AG04450 (cell line): Measurements from ENCODE around the gene TMEM9B. TPM values are rescaled to one million over a fixed set of nuclear protein-coding genes. Genes with fewer than 3 reads are reported as not detected.

Source experiments
- CTCF ChIA-PET: fragments of 300-600, 350-600 bp; formaldehyde crosslinking; extraction: SDS; loops from one replicate; lab custom pipeline; 2022; ENCODE audit warnings: antibody characterized with exemption, inconsistent platforms; lab: Charles Lee
- POLR2A ChIA-PET: fragments of 350-600 bp; formaldehyde crosslinking; extraction: SDS; loops from one replicate; lab custom pipeline; 2021; ENCODE audit warnings: antibody characterized with exemption, inconsistent platforms; lab: Yijun Ruan, JAX
- DNase-seq: peaks from one replicate; pipeline ENCODE4 v3.0.0-alpha.2; 2011; ENCODE audit warnings: low read depth, low spot score
- H3K27ac ChIP-seq: one replicate; pipeline ENCODE4 v1.5.1; 2012; ENCODE audit warnings: low read depth, low read length, control low read depth
- H3K27me3 ChIP-seq: one replicate; pipeline ENCODE4 v1.6.0; 2012; ENCODE audit warnings: low read length; ENCODE audit not compliant: control insufficient read depth, insufficient read depth
- H3K4me3 ChIP-seq: 2 replicates; pipeline ENCODE4 v1.5.1; 2011; ENCODE audit warnings: mild to moderate bottlenecking, low read depth, low read length, control low read depth
- H3K9me3 ChIP-seq: 2 replicates; pipeline ENCODE4 v1.5.1; 2012; ENCODE audit warnings: low read length; ENCODE audit not compliant: control insufficient read depth, insufficient read depth
- polyA plus RNA-seq: library from polyadenylated mRNA; depleted of rRNA; stranded (reverse); fragments of >200 nt; gene quantifications from 2 replicates; pipeline ENCODE4 v1.2.3, GENCODE V29; 2011
- TF ChIP-seq, protein P1 (sequence below): IDR thresholded peaks from 2 replicates; pipeline ENCODE4 v1.5.1; 2011; ENCODE audit warnings: low read depth, low read length, control low read depth, inconsistent platforms

The TMEM9B gene
- polyA plus RNA-seq, 1 experiment, result 53.9 TPM

DNA sequence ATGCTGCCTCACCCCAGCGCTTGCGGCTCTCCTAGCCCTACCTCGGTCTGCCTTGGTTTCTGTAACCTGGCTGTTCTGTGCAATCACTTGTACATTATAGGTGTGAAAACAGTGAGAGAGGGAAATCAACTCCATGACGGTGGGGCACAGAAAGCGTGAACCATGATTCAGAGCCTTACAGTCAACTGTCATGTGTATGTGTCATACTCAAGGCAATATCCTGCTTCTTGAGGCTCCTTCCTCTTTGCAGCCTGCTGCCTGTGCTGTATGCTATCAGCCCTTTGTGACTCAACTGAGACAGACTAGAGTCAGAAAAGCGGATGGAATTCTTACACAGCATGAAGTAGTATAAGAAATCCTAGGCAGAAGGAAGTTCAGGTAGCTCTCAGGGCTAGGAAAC is 37.5 kb upstream of the TMEM9B start:
- Histone ChIP-seq H3K9me3 (peaks cover 3% of the 10 kb centered on the region; the same call in 1 of the 2 replicates), H3K27me3 (peaks cover 25% of the 10 kb centered on the region), H3K27ac (peak overlapping the region; percentile 31), H3K4me3 (peak overlapping the region; percentile 15; the same call in 1 of the 2 replicates)
- TF ChIP-seq, protein P1, sequence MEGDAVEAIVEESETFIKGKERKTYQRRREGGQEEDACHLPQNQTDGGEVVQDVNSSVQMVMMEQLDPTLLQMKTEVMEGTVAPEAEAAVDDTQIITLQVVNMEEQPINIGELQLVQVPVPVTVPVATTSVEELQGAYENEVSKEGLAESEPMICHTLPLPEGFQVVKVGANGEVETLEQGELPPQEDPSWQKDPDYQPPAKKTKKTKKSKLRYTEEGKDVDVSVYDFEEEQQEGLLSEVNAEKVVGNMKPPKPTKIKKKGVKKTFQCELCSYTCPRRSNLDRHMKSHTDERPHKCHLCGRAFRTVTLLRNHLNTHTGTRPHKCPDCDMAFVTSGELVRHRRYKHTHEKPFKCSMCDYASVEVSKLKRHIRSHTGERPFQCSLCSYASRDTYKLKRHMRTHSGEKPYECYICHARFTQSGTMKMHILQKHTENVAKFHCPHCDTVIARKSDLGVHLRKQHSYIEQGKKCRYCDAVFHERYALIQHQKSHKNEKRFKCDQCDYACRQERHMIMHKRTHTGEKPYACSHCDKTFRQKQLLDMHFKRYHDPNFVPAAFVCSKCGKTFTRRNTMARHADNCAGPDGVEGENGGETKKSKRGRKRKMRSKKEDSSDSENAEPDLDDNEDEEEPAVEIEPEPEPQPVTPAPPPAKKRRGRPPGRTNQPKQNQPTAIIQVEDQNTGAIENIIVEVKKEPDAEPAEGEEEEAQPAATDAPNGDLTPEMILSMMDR, result no peak
- ChIA-PET POLR2A (no interaction called here), CTCF (interaction anchor here (1.6 kb wide), 1 partner anchor 136 kb away, joined by 4 read pairs; no protein-coding TSS in a partner anchor)
- DNase-seq, result peak; percentile 55

DNA sequence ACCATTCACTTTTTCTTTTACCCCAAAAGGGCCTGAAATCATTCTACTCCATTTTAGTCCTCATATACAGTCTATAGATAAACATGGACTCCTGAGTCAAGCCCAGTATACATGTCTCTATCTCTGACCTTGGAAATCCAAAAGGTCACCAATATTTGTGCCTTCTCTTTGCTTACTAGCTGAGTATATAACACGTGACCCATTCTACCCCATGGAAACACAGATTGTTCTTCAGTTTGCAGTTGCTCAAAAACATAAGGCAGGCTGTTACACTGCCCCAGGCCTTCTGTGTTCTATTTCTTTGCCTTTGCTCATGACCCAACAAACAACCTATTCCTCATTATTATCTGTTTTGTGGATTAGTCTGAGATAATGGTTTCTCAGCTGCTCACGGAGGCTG is 33.8 kb upstream of the TMEM9B start:
- Histone ChIP-seq H3K9me3 (no peaks in the 10 kb centered on the region), H3K4me3 (no peak overlapping the region), H3K27me3 (no peaks in the 10 kb centered on the region), H3K27ac (no peak overlapping the region)
- ChIA-PET POLR2A (no interaction called here), CTCF (interaction anchor here (1.7 kb wide), 1 partner anchor 16 kb away, joined by 10 read pairs; no protein-coding TSS in a partner anchor)
- DNase-seq, result no peak
- TF ChIP-seq, protein P1, result no peak

DNA sequence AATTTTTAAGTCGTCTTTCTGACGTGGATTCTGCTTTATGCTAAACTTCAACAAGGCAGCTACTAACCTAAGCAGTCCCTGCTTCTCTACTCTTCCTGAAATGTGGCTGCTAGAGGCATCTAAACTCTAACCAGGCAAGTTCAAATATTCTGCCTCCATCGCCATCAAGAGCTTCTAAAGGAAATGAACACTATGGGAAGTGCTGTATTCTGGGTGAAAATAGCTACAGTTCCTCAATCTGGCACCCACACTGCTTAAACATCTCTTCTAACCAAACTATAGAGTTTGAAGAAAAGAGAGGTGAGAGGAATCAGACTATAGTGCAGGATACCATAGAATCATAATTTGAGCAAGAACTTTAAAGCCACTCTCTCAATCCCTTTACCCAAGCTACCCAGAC is 33.2 kb upstream of the TMEM9B start:
- TF ChIP-seq, protein P1, result no peak
- Histone ChIP-seq H3K27ac (no peak overlapping the region), H3K4me3 (no peak overlapping the region), H3K27me3 (no peaks in the 10 kb centered on the region), H3K9me3 (no peaks in the 10 kb centered on the region)
- CTCF ChIA-PET, result interaction anchor here (1.7 kb wide), 1 partner anchor 17 kb away, joined by 10 read pairs; no protein-coding TSS in a partner anchor
- no peak for DNase-seq
- POLR2A ChIA-PET, result no interaction called here

DNA sequence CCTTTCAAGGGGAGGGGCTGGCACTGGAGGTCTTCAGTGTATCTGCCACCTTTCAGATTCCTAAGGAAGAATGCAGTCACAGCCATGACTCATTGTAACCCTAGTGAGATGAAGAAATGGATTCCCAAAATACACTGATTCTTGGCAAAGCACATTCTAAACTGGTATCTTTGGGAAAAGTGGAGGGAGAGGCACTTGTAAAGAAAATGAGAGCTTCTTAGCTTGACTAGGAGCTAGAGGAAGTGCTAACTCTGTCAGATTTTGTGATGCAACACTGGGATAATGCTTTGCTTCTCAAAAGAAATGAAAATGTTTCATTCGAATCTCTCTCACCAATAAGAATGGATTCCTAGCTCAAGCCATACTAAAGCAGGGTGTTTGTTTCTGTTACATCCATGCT is 25.2 kb upstream of the TMEM9B start:
- no peaks in the 10 kb centered on the region for H3K9me3 ChIP-seq
- CTCF ChIA-PET, result no interaction called here
- no peak for DNase-seq
- TF ChIP-seq, protein P1, result no peak
- H3K27me3 ChIP-seq, result no peaks in the 10 kb centered on the region
- no peak overlapping the region for H3K4me3 ChIP-seq
- POLR2A ChIA-PET, result no interaction called here
- H3K27ac ChIP-seq, result no peak overlapping the region

DNA sequence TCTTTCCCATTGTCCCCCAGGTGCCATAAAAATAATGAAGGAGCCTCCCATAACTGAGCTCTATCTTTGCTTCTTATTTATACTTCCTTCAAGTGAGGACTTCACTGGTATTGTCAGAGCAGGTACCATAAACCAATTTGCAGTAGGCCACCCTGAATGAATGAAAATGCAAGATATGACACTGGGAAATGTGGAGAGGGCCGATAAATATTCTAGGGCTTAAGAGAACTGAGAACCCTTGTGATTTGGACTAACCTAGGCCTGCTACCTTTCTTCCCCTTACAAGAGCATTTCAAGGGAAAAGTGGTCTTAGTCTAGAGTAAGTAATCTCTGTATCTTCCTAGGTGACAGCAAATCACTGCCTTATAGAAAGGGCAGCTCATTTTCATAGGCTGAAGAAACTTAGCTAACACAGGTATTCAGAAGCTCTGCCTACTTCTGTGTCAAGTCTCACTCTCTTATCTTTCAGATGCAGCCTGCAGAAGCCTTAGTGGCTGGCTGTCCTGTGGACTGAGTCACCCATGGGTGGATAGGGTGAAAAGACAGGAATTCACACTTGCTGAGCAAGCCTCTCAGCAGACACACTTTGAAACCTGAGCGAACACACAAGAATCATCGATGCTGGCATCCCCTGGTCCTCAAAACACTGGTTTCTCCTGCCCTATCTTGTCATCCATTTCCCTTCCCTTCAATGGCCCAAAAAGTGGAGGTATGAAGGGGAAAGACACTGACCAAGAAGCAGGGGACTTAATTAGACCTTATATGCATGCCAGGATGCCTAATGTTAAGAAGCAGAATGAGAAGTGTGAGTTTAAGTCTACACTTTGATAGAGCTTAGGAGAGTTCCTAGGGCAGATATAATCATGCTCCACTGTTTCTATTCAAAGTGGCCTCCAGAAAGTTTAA is 24.3 kb upstream of the TMEM9B start:
- CTCF ChIA-PET, result interaction anchor here (1.1 kb wide), 1 partner anchor 149 kb away, joined by 4 read pairs; no protein-coding TSS in a partner anchor
- Histone ChIP-seq H3K27ac (no peak overlapping the region), H3K9me3 (no peaks in the 10 kb centered on the region), H3K4me3 (no peak overlapping the region), H3K27me3 (no peaks in the 10 kb centered on the region)
- no peak for DNase-seq
- TF ChIP-seq, protein P1, result no peak
- POLR2A ChIA-PET, result interaction anchor here (0.6 kb wide), 1 partner anchor 137 kb away, joined by 3 read pairs; no protein-coding TSS in a partner anchor
